ENCODE measurements around the gene DTNB.

The DTNB gene

GRCh38 chr2:25347205-25347815, 326.1 kb downstream of the DTNB start:
- DNase-seq (ENCODE audit: low spot score), result no peak
- no peak for TF ChIP-seq CTCF (IDR thresholded peaks at IDR 0.05; ENCODE audit: borderline replicate concordance, control extremely low read depth, extremely low read depth, insufficient read depth, missing control alignments)
- in situ Hi-C loops (cut with MboI; ENCODE audit: low sequenced_read_pairs, unreplicated experiment), result no loop called here

GRCh38 chr2:25343187-25343825, 330.1 kb downstream of the DTNB start:
- DNase-seq (ENCODE audit: low spot score), result no peak
- in situ Hi-C loops (cut with MboI; ENCODE audit: low sequenced_read_pairs, unreplicated experiment), result no loop called here
- no peak for TF ChIP-seq CTCF (IDR thresholded peaks at IDR 0.05; ENCODE audit: borderline replicate concordance, control extremely low read depth, extremely low read depth, insufficient read depth, missing control alignments)

- peak; percentile 96 for TF ChIP-seq CTCF (IDR thresholded peaks at IDR 0.05; ENCODE audit: borderline replicate concordance, control extremely low read depth, extremely low read depth, insufficient read depth, missing control alignments)
- in situ Hi-C loops (cut with MboI; ENCODE audit: low sequenced_read_pairs, unreplicated experiment), result no loop called here
- peak; percentile 94 for DNase-seq (ENCODE audit: low spot score)
These were observed 330.8 kb downstream of the DTNB start for GRCh38 chr2:25342372-25343186.

- in situ Hi-C loops (cut with MboI; ENCODE audit: low sequenced_read_pairs, unreplicated experiment), result no loop called here
- TF ChIP-seq CTCF (IDR thresholded peaks at IDR 0.05; ENCODE audit: borderline replicate concordance, control extremely low read depth, extremely low read depth, insufficient read depth, missing control alignments), result no peak
- peak; percentile 82 for DNase-seq (ENCODE audit: low spot score)
These were observed 331.5 kb downstream of the DTNB start, which contains the start of gene DNMT3A for GRCh38 chr2:25341753-25342371. Gene DNMT3A (minus strand): TSS chr2:25341925. CDS start chr2:25313984, 27,941 bp downstream.

GRCh38 chr2:25341011-25341727, 332.2 kb downstream of the DTNB start:
- no peak for TF ChIP-seq CTCF (IDR thresholded peaks at IDR 0.05; ENCODE audit: borderline replicate concordance, control extremely low read depth, extremely low read depth, insufficient read depth, missing control alignments)
- in situ Hi-C loops (cut with MboI; ENCODE audit: low sequenced_read_pairs, unreplicated experiment), result no loop called here
- peak; percentile 82 for DNase-seq (ENCODE audit: low spot score)
